ENCODE data around the gene CCDC81. TPM values are rescaled to one million over a fixed set of nuclear protein-coding genes. Genes with fewer than 3 reads are reported as not detected.
"Not testable (repeated sequence)": the region's sequence is repeated elsewhere in the genome, so short reads cannot be mapped to it uniquely, and the experiment has no call there.

CCDC81 gene
- total RNA-seq, 1 donor from 2014 or later, result 0.74 TPM

DNA sequence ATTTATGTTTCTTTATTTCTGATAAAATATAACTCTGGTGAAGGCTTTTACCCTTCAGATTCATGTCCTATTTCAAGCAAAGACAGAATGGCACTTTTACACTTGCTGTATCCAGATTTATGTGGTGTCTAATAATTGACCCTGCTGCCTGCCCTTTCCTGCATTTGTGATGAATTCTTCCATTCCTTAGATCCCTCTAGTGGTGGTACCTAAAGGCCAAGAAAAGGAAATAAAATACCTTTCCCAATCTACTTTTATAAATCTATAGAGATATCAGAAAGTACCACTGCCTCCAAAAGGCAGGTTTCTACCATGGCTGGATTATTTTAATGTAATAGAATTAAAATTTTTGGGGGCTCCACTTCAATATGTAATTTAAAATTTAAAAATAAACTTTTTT lies 34.2 kb downstream of the CCDC81 start:
- Mint-ChIP-seq H3K27ac (ENCODE audit: unreplicated experiment) (no peak overlapping the region), H3K9me3 (ENCODE audit: unreplicated experiment) (no peaks in the 10 kb centered on the region), H3K27me3 (ENCODE audit: unreplicated experiment) (no peaks in the 10 kb centered on the region), H3K4me3 (ENCODE audit: unreplicated experiment) (no peak overlapping the region), H3K36me3 (ENCODE audit: unreplicated experiment) (no peaks in the 10 kb centered on the region), H3K4me1 (ENCODE audit: low read depth, unreplicated experiment) (no peaks in the 10 kb centered on the region)
- no peak for DNase-seq
- TF ChIP-seq, protein P1, sequence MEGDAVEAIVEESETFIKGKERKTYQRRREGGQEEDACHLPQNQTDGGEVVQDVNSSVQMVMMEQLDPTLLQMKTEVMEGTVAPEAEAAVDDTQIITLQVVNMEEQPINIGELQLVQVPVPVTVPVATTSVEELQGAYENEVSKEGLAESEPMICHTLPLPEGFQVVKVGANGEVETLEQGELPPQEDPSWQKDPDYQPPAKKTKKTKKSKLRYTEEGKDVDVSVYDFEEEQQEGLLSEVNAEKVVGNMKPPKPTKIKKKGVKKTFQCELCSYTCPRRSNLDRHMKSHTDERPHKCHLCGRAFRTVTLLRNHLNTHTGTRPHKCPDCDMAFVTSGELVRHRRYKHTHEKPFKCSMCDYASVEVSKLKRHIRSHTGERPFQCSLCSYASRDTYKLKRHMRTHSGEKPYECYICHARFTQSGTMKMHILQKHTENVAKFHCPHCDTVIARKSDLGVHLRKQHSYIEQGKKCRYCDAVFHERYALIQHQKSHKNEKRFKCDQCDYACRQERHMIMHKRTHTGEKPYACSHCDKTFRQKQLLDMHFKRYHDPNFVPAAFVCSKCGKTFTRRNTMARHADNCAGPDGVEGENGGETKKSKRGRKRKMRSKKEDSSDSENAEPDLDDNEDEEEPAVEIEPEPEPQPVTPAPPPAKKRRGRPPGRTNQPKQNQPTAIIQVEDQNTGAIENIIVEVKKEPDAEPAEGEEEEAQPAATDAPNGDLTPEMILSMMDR (IDR thresholded peaks at IDR 0.05; ENCODE audit: partially characterized antibody, unreplicated experiment), result no peak

DNA sequence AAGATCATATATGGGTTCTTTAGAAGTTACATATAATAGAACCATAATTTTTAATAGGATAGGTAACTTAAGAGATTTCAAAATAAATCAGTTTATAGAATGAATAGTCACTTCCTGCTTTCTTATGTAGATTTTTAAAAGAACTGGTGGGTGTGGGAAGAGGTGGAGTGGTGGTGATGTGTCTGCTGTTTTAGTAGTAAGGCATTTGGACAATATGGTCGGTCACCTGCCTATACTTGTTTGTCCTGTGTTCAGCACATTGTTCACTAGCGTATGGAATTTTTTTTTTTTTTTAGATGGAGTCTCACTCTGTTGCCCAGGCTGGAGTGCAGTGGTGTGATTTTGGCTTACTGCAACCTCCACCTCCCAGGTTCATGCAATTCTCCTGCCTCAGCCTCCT lies 39.3 kb downstream of the CCDC81 start:
- Mint-ChIP-seq H3K4me3 (ENCODE audit: unreplicated experiment) (no peak overlapping the region), H3K4me1 (ENCODE audit: low read depth, unreplicated experiment) (no peaks in the 10 kb centered on the region), H3K9me3 (ENCODE audit: unreplicated experiment) (no peaks in the 10 kb centered on the region), H3K36me3 (ENCODE audit: unreplicated experiment) (no peaks in the 10 kb centered on the region), H3K27me3 (ENCODE audit: unreplicated experiment) (no peaks in the 10 kb centered on the region), H3K27ac (ENCODE audit: unreplicated experiment) (no peak overlapping the region)
- no peak for DNase-seq
- TF ChIP-seq, protein P1 (IDR thresholded peaks at IDR 0.05; ENCODE audit: partially characterized antibody, unreplicated experiment), result no peak

- no peak overlapping the region for H3K27ac Mint-ChIP-seq (ENCODE audit: unreplicated experiment)
- no peak for DNase-seq
- no peaks in the 10 kb centered on the region for H3K9me3 Mint-ChIP-seq (ENCODE audit: unreplicated experiment)
- H3K4me3 Mint-ChIP-seq (ENCODE audit: unreplicated experiment), result no peak overlapping the region
- no peaks in the 10 kb centered on the region for H3K4me1 Mint-ChIP-seq (ENCODE audit: low read depth, unreplicated experiment)
- no peaks in the 10 kb centered on the region for H3K27me3 Mint-ChIP-seq (ENCODE audit: unreplicated experiment)
- H3K36me3 Mint-ChIP-seq (ENCODE audit: unreplicated experiment), result no peaks in the 10 kb centered on the region
- TF ChIP-seq, protein P1 (IDR thresholded peaks at IDR 0.05; ENCODE audit: partially characterized antibody, unreplicated experiment), result no peak
Observed at GRCh38 chr11:86415026-86415425, 40.3 kb downstream of the CCDC81 start.

DNA sequence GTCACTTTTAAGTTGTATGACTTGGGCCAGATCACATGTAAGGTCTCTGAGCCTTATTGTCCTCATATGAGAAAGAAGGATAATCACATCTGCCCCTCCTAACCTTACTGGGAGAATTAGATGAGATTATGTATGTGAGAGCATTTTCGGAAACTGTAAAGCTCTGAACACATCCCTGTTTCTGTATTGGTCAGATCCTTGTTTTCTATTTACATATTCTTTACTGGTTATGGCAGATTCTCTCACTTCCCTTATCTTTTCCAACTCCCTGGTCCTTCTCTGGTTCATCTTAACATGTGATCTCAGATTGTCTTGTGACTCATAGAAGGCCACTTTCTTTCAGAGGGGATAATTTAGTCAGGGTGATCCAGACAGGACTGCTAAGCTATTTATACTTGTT lies 41.8 kb downstream of the CCDC81 start:
- H3K27me3 Mint-ChIP-seq (ENCODE audit: unreplicated experiment), result no peaks in the 10 kb centered on the region
- H3K36me3 Mint-ChIP-seq (ENCODE audit: unreplicated experiment), result no peaks in the 10 kb centered on the region
- no peak overlapping the region for H3K27ac Mint-ChIP-seq (ENCODE audit: unreplicated experiment)
- TF ChIP-seq, protein P1 (IDR thresholded peaks at IDR 0.05; ENCODE audit: partially characterized antibody, unreplicated experiment), result no peak
- no peak for DNase-seq
- peaks cover 3% of the 10 kb centered on the region for H3K9me3 Mint-ChIP-seq (ENCODE audit: unreplicated experiment)
- H3K4me3 Mint-ChIP-seq (ENCODE audit: unreplicated experiment), result no peak overlapping the region
- H3K4me1 Mint-ChIP-seq (ENCODE audit: low read depth, unreplicated experiment), result no peaks in the 10 kb centered on the region

DNA sequence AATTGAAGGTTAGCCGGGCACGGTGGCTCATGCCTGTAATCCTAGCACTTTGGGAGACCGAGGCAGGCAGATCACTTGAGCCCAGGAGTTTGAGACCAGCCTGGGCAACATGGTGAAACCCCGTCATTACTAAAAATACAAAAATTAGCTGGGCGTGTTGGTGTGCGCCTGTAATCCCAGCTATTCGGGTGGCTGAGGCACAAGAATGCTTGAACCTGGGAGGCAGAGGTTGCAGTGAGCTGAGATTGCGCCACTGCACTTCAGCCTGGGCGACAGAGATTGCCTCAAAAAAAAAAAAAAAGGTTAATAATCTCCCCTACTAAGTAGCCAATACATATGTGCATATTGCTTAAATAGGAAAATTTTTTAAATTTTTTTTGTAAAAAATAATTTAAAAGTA lies 42.3 kb downstream of the CCDC81 start:
- DNase-seq; H3K36me3 Mint-ChIP-seq (ENCODE audit: unreplicated experiment); H3K9me3 Mint-ChIP-seq (ENCODE audit: unreplicated experiment); H3K27me3 Mint-ChIP-seq (ENCODE audit: unreplicated experiment); H3K4me3 Mint-ChIP-seq (ENCODE audit: unreplicated experiment); H3K4me1 Mint-ChIP-seq (ENCODE audit: low read depth, unreplicated experiment); H3K27ac Mint-ChIP-seq (ENCODE audit: unreplicated experiment): not testable (repeated sequence)

GRCh38 chr11:86418106-86418505 lies 43.4 kb downstream of the CCDC81 start:
- Mint-ChIP-seq H3K27ac (ENCODE audit: unreplicated experiment) (no peak overlapping the region), H3K9me3 (ENCODE audit: unreplicated experiment) (peaks cover 3% of the 10 kb centered on the region), H3K36me3 (ENCODE audit: unreplicated experiment) (no peaks in the 10 kb centered on the region), H3K4me3 (ENCODE audit: unreplicated experiment) (no peak overlapping the region), H3K4me1 (ENCODE audit: low read depth, unreplicated experiment) (no peaks in the 10 kb centered on the region), H3K27me3 (ENCODE audit: unreplicated experiment) (no peaks in the 10 kb centered on the region)
- no peak for DNase-seq
- TF ChIP-seq, protein P1 (IDR thresholded peaks at IDR 0.05; ENCODE audit: partially characterized antibody, unreplicated experiment), result no peak

All from glutamatergic neuron (in vitro differentiated cells).